Right lobe of liver (tissue), 6 donors: ENCODE results near the gene HNRNPUL2. TPM values are rescaled to one million over a fixed set of nuclear protein-coding genes. Genes with fewer than 3 reads are reported as not detected.

ENCODE experiments used
- ATAC-seq, 4 donors: fragments of 200-7000 bp; cut with Tn5 transposase; one replicate each; pipeline ENCODE4 v1.9.1; 2020; ENCODE audit warnings: mild to moderate bottlenecking in 4 of 4, moderate library complexity in 4 of 4
- DNase-seq, 3 donors: peaks; one replicate each; pipeline ENCODE4 v3.0.0-alpha.2; 2020
- H3K27ac ChIP-seq, 3 donors: fragments of 200-600 bp; one replicate each; pipeline ENCODE4 v1.8.0; 2022
- H3K27me3 ChIP-seq, 2 donors: fragments of 200-600 bp; one replicate each; pipeline ENCODE4 v1.8.0; 2022
- H3K36me3 ChIP-seq, 4 donors: fragments of 200-600 bp; sonication (generic) in 1 of 4; one replicate each; pipeline versions ENCODE4 v1.5.1 to v1.8.0; 2017 to 2022; ENCODE audit warnings: control low read depth in 1 of 4
- H3K4me1 ChIP-seq, 4 donors: fragments of 200-600 bp; sonication (generic) in 1 of 4; one replicate each; pipeline versions ENCODE4 v1.5.1 to v1.8.0; 2017 to 2022; ENCODE audit warnings: control low read depth in 1 of 4
- H3K4me3 ChIP-seq, 3 donors: fragments of 200-600 bp; one replicate each; pipeline ENCODE4 v1.8.0; 2022
- H3K9me3 ChIP-seq, 4 donors: fragments of 200-600 bp; sonication (generic) in 1 of 4; one replicate each; pipeline versions ENCODE4 v1.5.1 to v1.8.0; 2017 to 2022; ENCODE audit warnings: control low read depth in 1 of 4
- CTCF ChIP-seq, 4 donors: fragments of 200-600 bp in 3 of 4; fragments of 450-650 bp in 1 of 4; IDR thresholded peaks; one replicate each; pipeline versions ENCODE4 v1.5.1 to v1.8.0; 2016 to 2022; ENCODE audit warnings: antibody characterized with exemption in 4 of 4, mild to moderate bottlenecking in 2 of 4
- POLR2A ChIP-seq: fragments of 450-650 bp; IDR thresholded peaks from one replicate; pipeline ENCODE4 v1.6.1; 2017; ENCODE audit warnings: antibody characterized with exemption, mild to moderate bottlenecking
- WGBS: methylation state at CpG from one replicate; pipeline ENCODE4 v1.1.6; 2018; ENCODE audit warnings: low coverage, low lambda C conversion rate; ENCODE audit not compliant: insufficient coverage; ENCODE audit errors: missing lambda C conversion rate; 5-methylcytosine and 5-hydroxymethylcytosine counted together
- intact Hi-C, 2 donors: fragments of 100-400 bp; cut with DNase I; formaldehyde crosslinking; loops; one replicate each; pipeline versions ENCODE4 v1.11.2 to v1.14.1; 2022
- total RNA-seq, 6 experiments: library from RNA; depleted of rRNA in 2 of 6; stranded (reverse); fragments of >200 nt in 2 of 6; fragmentation: NEBNext Ultra II Directional in 3 of 6; extraction: Animal tissue kit (Norgen Biotek cat#: 25700) in 3 of 6; gene quantifications; one replicate each; pipeline versions ENCODE4 v1.1.0 to v1.2.4, GENCODE V29; 2016 to 2023
- donor health status: DM: no; HTN: yes; CAD: no.
- donor health status: DM: no; HTN: no; CAD: no.
- donor health status: DM: no; HTN: no; CAD: no.
- donor health status: DM: no; HTN: yes; CAD: no.
- donor health status: DM: no; HTN: yes; CAD: no.

The HNRNPUL2 gene
- total RNA-seq, 6 experiments from 2014 or later = 7.9 to 17.1 (median 13.3) TPM

GRCh38 chr11:62671236-62671607 is 56.0 kb downstream of the HNRNPUL2 start:
- peaks cover 0 to 51% (median 18%) of the 10 kb centered on the region in 4 donors for H3K4me1 ChIP-seq
- peak overlapping the region; percentile 80 to 90 (median 87) for H3K27ac ChIP-seq
- peaks cover 0 to 19% (median 0%) of the 10 kb centered on the region in 4 donors for H3K36me3 ChIP-seq
- DNase-seq (no peak), ATAC-seq (peak; percentile 18 to 39 (median 33))
- H3K4me3 ChIP-seq = peak overlapping the region; percentile 80 to 97 (median 95)
- no peak for TF ChIP-seq CTCF (IDR thresholded peaks at IDR 0.05)
- no peak for TF ChIP-seq POLR2A
- intact Hi-C loops = loop anchor here in 1 of 2 donors (10.0 kb wide), 1 partner anchor 56 kb away; the partner anchor contains the start of genes EML3 and ROM1
- no peaks in the 10 kb centered on the region for H3K9me3 ChIP-seq
- no peaks in the 10 kb centered on the region for H3K27me3 ChIP-seq
- 1% methylated on average over 16 of the region's 17 CpGs for WGBS

- peak; percentile 35 to 56 (median 44) for ATAC-seq
- intact Hi-C loops = loop anchor here in 1 of 2 donors (10.0 kb wide), 1 partner anchor 55 kb away; the partner anchor contains the start of genes EML3 and ROM1
- H3K27ac ChIP-seq = peak overlapping the region in 2 of 3 donors; percentile 27 to 55
- WGBS = 58% methylated on average over 4 of the region's 4 CpGs
- no peaks in the 10 kb centered on the region for H3K9me3 ChIP-seq
- no peaks in the 10 kb centered on the region for H3K27me3 ChIP-seq
- H3K36me3 ChIP-seq = peaks cover 0 to 12% (median 0%) of the 10 kb centered on the region in 4 donors
- no peak for TF ChIP-seq POLR2A
- TF ChIP-seq CTCF (IDR thresholded peaks at IDR 0.05) = no peak
- peak; percentile 55 to 82 (median 80) for DNase-seq
- peaks cover 0 to 57% (median 20%) of the 10 kb centered on the region in 4 donors for H3K4me1 ChIP-seq
- no peak overlapping the region for H3K4me3 ChIP-seq
Observed at GRCh38 chr11:62669420-62670161, 57.7 kb downstream of the HNRNPUL2 start.

GRCh38 chr11:62667460-62667859 is 59.8 kb downstream of the HNRNPUL2 start:
- Histone ChIP-seq H3K27ac (no peak overlapping the region), H3K4me1 (peaks cover 0 to 52% (median 15%) of the 10 kb centered on the region in 4 donors), H3K4me3 (no peak overlapping the region), H3K36me3 (peaks cover 0 to 8% (median 0%) of the 10 kb centered on the region in 4 donors), H3K27me3 (no peaks in the 10 kb centered on the region), H3K9me3 (no peaks in the 10 kb centered on the region)
- no peak for ATAC-seq
- no peak for DNase-seq
- WGBS = 73% methylated on average over 2 of the region's 2 CpGs
- no peak for TF ChIP-seq CTCF (IDR thresholded peaks at IDR 0.05)
- no peak for TF ChIP-seq POLR2A
- intact Hi-C loops = no loop called here

- peak in 1 of 3 donors; percentile 55 for DNase-seq
- 50% methylated on average over 9 of the region's 16 CpGs for WGBS
Observed at GRCh38 chr11:62666259-62666926, 60.9 kb downstream of the HNRNPUL2 start.

More at GRCh38 chr11:62666259-62666926, 60.9 kb downstream of the HNRNPUL2 start:
- H3K4me1 ChIP-seq = peaks cover 0 to 48% (median 15%) of the 10 kb centered on the region in 4 donors
- H3K36me3 ChIP-seq = peaks cover 0 to 15% (median 2%) of the 10 kb centered on the region in 4 donors
- H3K27me3 ChIP-seq = no peaks in the 10 kb centered on the region
- TF ChIP-seq CTCF (IDR thresholded peaks at IDR 0.05) = no peak
- no peak for TF ChIP-seq POLR2A
- no peaks in the 10 kb centered on the region for H3K9me3 ChIP-seq
- H3K27ac ChIP-seq = peak overlapping the region; percentile 59 to 81 (median 72)
- intact Hi-C loops = no loop called here
- peak overlapping the region; percentile 70 to 89 (median 75) for H3K4me3 ChIP-seq
- ATAC-seq = no peak
